ENCODE measurements around the gene BSCL2. TPM values are rescaled to one million over a fixed set of nuclear protein-coding genes. Genes with fewer than 3 reads are reported as not detected.

BSCL2 gene
- total RNA-seq, 1 experiment from 2014 or later = 97.2 TPM

- H3K9me3 Mint-ChIP-seq = no peaks in the 10 kb centered on the region
- peaks cover 46% of the 10 kb centered on the region for H3K4me1 Mint-ChIP-seq
- peak overlapping the region; percentile 100 for H3K27ac Mint-ChIP-seq
- ChIA-PET CTCF (interaction anchor here (0.6 to 4.0 kb wide), 12 partner anchors 15 to 285 kb away, joined by 3 to 24 read pairs (median 3); partner anchors contain the start of genes C11orf98, CSKMT, HNRNPUL2 and STX5), POLR2A (interaction anchor here (0.6 to 6.0 kb wide), 15 partner anchors 18 to 321 kb away, joined by 3 to 35 read pairs (median 7); partner anchors contain the start of genes C11orf98, CSKMT, EEF1G and HNRNPUL2)
- ATAC-seq = peak; percentile 51
- peaks cover 38% of the 10 kb centered on the region for H3K36me3 Mint-ChIP-seq
- no peaks in the 10 kb centered on the region; the same call in 1 of the 2 replicates for H3K27me3 Mint-ChIP-seq (ENCODE audit: low read depth)
- peak; percentile 96 for DNase-seq (ENCODE audit: low spot score)
- peak overlapping the region; percentile 92 for H3K4me3 Mint-ChIP-seq
- TF ChIP-seq PRRX2 (CRISPR knock-in tag; IDR thresholded peaks at IDR 0.05) (peak; percentile 20; the same call in 1 of the 2 replicates), ZNF121 (CRISPR knock-in tag; IDR thresholded peaks at IDR 0.05) (no peak), TCF7 (CRISPR knock-in tag; IDR thresholded peaks at IDR 0.05; ENCODE audit: low read depth) (no peak), NFYB (CRISPR knock-in tag; conservative IDR thresholded peaks at IDR 0.05; ENCODE audit: low read depth) (no peak), HMGXB4 (CRISPR knock-in tag; IDR thresholded peaks at IDR 0.05) (peak; percentile 85), SOX15 (CRISPR knock-in tag; IDR thresholded peaks at IDR 0.05) (no peak), NR2C2 (CRISPR knock-in tag; IDR thresholded peaks at IDR 0.05) (no peak), ESRRA (CRISPR knock-in tag; IDR thresholded peaks at IDR 0.05; ENCODE audit: borderline replicate concordance) (peak; percentile 55; the same call in 1 of the 2 replicates), SMAD3 (CRISPR knock-in tag; IDR thresholded peaks at IDR 0.05; ENCODE audit: borderline replicate concordance) (0 out of 2 replicates have a peak, but pooled peaks have one; percentile 56), ZNF232 (CRISPR knock-in tag; IDR thresholded peaks at IDR 0.05) (peak; percentile 71), GRHL2 (CRISPR knock-in tag; IDR thresholded peaks at IDR 0.05; ENCODE audit: insufficient replicate concordance, severe bottlenecking) (no peak), ATF1 (CRISPR knock-in tag; IDR thresholded peaks at IDR 0.05) (peak; percentile 71), FOXK1 (CRISPR knock-in tag; IDR thresholded peaks at IDR 0.05) (peak; percentile 13; the same call in 1 of the 2 replicates), ATF3 (CRISPR knock-in tag; conservative IDR thresholded peaks at IDR 0.05) (no peak), SP1 (CRISPR knock-in tag; conservative IDR thresholded peaks at IDR 0.05) (peak; percentile 68), ZNF138 (CRISPR knock-in tag; conservative IDR thresholded peaks at IDR 0.05) (no peak), TP53 (CRISPR knock-in tag; IDR thresholded peaks at IDR 0.05) (peak; percentile 3; the same call in 1 of the 2 replicates), ZNF396 (CRISPR knock-in tag; IDR thresholded peaks at IDR 0.05; ENCODE audit: borderline replicate concordance) (0 out of 2 replicates have a peak, but pooled peaks have one; percentile 61), HMGA2 (CRISPR knock-in tag; IDR thresholded peaks at IDR 0.05) (no peak), E2F5 (CRISPR knock-in tag; IDR thresholded peaks at IDR 0.05) (peak; percentile 88), USF2 (CRISPR knock-in tag; IDR thresholded peaks at IDR 0.05) (no peak), NR3C1 (CRISPR knock-in tag; conservative IDR thresholded peaks at IDR 0.05; ENCODE audit: low read depth) (peak; percentile 49; the same call in 1 of the 2 replicates), FOXJ3 (CRISPR knock-in tag; IDR thresholded peaks at IDR 0.05; ENCODE audit: borderline replicate concordance) (no peak), NFATC4 (CRISPR knock-in tag; IDR thresholded peaks at IDR 0.05) (no peak; the same call in 1 of the 2 replicates), ZNF671 (CRISPR knock-in tag; IDR thresholded peaks at IDR 0.05) (peak; percentile 57; the same call in 1 of the 2 replicates), ZNF512 (CRISPR knock-in tag; IDR thresholded peaks at IDR 0.05; ENCODE audit: borderline replicate concordance) (no peak), CREM (CRISPR knock-in tag; IDR thresholded peaks at IDR 0.05) (peak; percentile 65; the same call in 1 of the 2 replicates), FOXP1 (CRISPR knock-in tag; IDR thresholded peaks at IDR 0.05; ENCODE audit: borderline replicate concordance) (peak; percentile 42; the same call in 1 of the 2 replicates), E2F1 (CRISPR knock-in tag; IDR thresholded peaks at IDR 0.05) (no peak)
These were observed 2.2 kb upstream of the BSCL2 start for GRCh38 chr11:62709247-62710000.
